Measurements from ENCODE around the gene CCDC178.

Gene CCDC178

GRCh38 chr18:33115476-33115875 is 325.0 kb downstream of the CCDC178 start:
- no peak for DNase-seq

GRCh38 chr18:33114749-33115148 is 325.8 kb downstream of the CCDC178 start:
- DNase-seq: no peak

GRCh38 chr18:33113416-33113815 is 327.1 kb downstream of the CCDC178 start:
- no peak for DNase-seq

GRCh38 chr18:33107511-33107910 is 333.0 kb downstream of the CCDC178 start:
- no peak for DNase-seq

- DNase-seq: no peak
Observed at GRCh38 chr18:33101316-33101715, 339.2 kb downstream of the CCDC178 start.

- no peak for DNase-seq
Observed at GRCh38 chr18:33099626-33100025, 340.9 kb downstream of the CCDC178 start.

- no peak for DNase-seq
Observed at GRCh38 chr18:33097126-33097525, 343.4 kb downstream of the CCDC178 start.

- DNase-seq: no peak
Observed at GRCh38 chr18:33090461-33090860, 350.1 kb downstream of the CCDC178 start.

- DNase-seq: no peak
Observed at GRCh38 chr18:33076601-33077000, 363.9 kb downstream of the CCDC178 start.

- no peak for DNase-seq
Observed at GRCh38 chr18:33074125-33074524, 366.4 kb downstream of the CCDC178 start.

- no peak for DNase-seq
Observed at GRCh38 chr18:33062834-33063364, 377.6 kb downstream of the CCDC178 start.

- no peak for DNase-seq
Observed at GRCh38 chr18:33052886-33053285, 387.6 kb downstream of the CCDC178 start.

- no peak for DNase-seq
Observed at GRCh38 chr18:33051407-33051806, 389.1 kb downstream of the CCDC178 start.

- DNase-seq: no peak
Observed at GRCh38 chr18:33040213-33040612, 400.3 kb downstream of the CCDC178 start.

GRCh38 chr18:33034945-33035344 is 405.6 kb downstream of the CCDC178 start:
- DNase-seq: no peak

- DNase-seq: no peak
Observed at GRCh38 chr18:33034212-33034611, 406.3 kb downstream of the CCDC178 start.

- DNase-seq: no peak
Observed at GRCh38 chr18:33022370-33022769, 418.2 kb downstream of the CCDC178 start.

GRCh38 chr18:33020877-33021276 is 419.6 kb downstream of the CCDC178 start:
- no peak for DNase-seq

- no peak for DNase-seq
Observed at GRCh38 chr18:33014060-33014796, 426.3 kb downstream of the CCDC178 start.

- DNase-seq: no peak
Observed at GRCh38 chr18:33010149-33010548, 430.4 kb downstream of the CCDC178 start.

- no peak for DNase-seq
Observed at GRCh38 chr18:32998921-32999320, 441.6 kb downstream of the CCDC178 start.

- DNase-seq: no peak
Observed at GRCh38 chr18:32998285-32998684, 442.2 kb downstream of the CCDC178 start.

- DNase-seq: no peak
Observed at GRCh38 chr18:32983721-32984120, 456.8 kb downstream of the CCDC178 start.

- no peak for DNase-seq
Observed at GRCh38 chr18:32980896-32981295, 459.6 kb downstream of the CCDC178 start.

- no peak for DNase-seq
Observed at GRCh38 chr18:32975501-32975900, 465.0 kb downstream of the CCDC178 start.

All from C1 segment of cervical spinal cord (tissue), 14 donors.